Vagina (tissue), 2 donors: ENCODE results near the gene TMEM163. TPM values are rescaled to one million over a fixed set of nuclear protein-coding genes. Genes with fewer than 3 reads are reported as not detected.
A peak's percentile ranks its signal among the peaks of the same experiment; 100 is the strongest.

Experiments used
- DNase-seq, 2 donors: peaks; one replicate each; pipeline ENCODE4 v3.0.0-alpha.2; 2017; ENCODE audit errors: extremely low spot score in 2 of 2
- H3K27ac ChIP-seq: fragments of 200-600 bp; sonication (generic); one replicate; pipeline ENCODE4 v1.5.1; 2019
- H3K27me3 ChIP-seq: fragments of 200-600 bp; sonication (generic); one replicate; pipeline ENCODE4 v1.5.1; 2019
- H3K36me3 ChIP-seq, 2 donors: fragments of 200-600 bp; sonication (generic); one replicate each; pipeline ENCODE4 v1.5.1; 2017 to 2019
- H3K4me1 ChIP-seq: fragments of 200-600 bp; sonication (generic); one replicate; pipeline ENCODE4 v1.5.1; 2019
- H3K4me3 ChIP-seq, 2 donors: fragments of 200-600 bp; sonication (generic); 1 replicate in 1 of 2; 2 replicates in 1 of 2; pipeline ENCODE4 v1.5.1; 2016 to 2019
- H3K9me3 ChIP-seq: fragments of 200-600 bp; sonication (generic); one replicate; pipeline ENCODE4 v1.5.1; 2019
- POLR2A ChIP-seq, 2 donors: fragments of 450-650 bp; IDR thresholded peaks; one replicate each; pipeline ENCODE4 v1.6.1; 2017; ENCODE audit warnings: antibody characterized with exemption in 2 of 2, mild to moderate bottlenecking in 2 of 2, moderate library complexity in 2 of 2
- POLR2AphosphoS5 ChIP-seq, 2 donors: sonication (generic); formaldehyde crosslinking; IDR thresholded peaks; one replicate each; pipeline ENCODE4 v1.9.0; 2017; ENCODE audit warnings: antibody characterized with exemption in 2 of 2, mild to moderate bottlenecking in 2 of 2, low read depth in 1 of 2; ENCODE audit not compliant: insufficient read depth in 1 of 2
- intact Hi-C: fragments of 100-400 bp; cut with DNase I; formaldehyde crosslinking; loops from one replicate; pipeline ENCODE4 v1.15.1; 2023
- total RNA-seq: library from RNA; depleted of rRNA; stranded (reverse); fragments of >200 nt; gene quantifications from one replicate; pipeline ENCODE4 v1.2.3, GENCODE V29; 2016
- TF ChIP-seq, protein P1 (sequence below), 3 experiments: fragments of 450-650 bp in 2 of 3; fragments of 200-600 bp in 1 of 3; sonication (generic) in 1 of 3; IDR thresholded peaks; one replicate each; pipeline ENCODE4 v1.5.1; 2017 to 2019; ENCODE audit warnings: antibody characterized with exemption in 3 of 3, mild to moderate bottlenecking in 2 of 3, moderate library complexity in 2 of 3

TMEM163 gene
- not detected for total RNA-seq

DNA sequence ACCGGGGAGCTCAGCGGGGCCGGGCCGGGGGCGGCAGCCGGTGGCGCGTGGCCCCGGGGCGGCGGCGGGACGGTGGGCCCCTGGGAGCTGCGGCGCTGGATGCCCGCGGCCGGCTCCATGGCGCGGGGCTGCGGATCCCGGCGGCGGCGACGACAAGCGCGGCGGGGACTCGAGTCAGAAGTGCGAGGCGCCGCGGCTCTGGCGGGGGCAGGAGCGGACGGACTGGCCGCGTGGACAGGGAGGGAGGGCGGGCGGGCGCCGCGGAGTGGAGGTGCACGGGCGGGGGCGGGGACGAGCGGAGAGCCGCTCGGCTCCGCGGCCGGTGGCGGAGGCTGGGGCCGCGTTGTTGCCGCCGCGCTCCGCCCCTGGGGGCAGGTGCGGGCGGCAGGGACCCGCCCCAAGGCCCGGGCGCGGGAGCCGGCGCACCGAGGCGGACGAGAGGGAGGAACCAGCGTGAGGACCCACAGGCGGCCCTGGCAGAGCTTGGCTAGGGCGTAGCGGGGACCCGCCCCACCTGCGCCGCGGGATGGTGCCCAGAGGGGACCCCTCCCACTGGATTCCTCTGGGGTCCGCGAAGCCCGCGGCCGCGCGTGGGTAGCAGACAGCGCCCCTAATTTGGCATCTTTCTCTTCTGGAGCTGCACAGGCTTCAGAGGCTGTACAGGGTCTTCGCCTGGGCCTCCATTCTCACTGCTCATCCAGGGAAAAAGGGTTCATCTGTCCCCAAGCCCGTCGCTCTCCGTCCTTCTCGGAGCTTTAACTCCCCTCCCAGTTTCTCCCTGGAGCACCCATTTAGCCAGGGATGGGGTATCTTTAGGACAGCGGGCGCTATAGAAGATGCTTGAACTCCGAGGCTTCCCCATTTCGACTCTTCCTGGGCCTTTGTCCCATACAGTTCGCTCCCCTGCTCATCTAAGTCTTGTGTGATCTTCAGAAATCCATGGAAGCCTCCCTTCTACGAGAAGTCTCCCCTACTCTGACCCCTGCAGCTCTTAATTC lies at the start of gene TMEM163:
TMEM163 (minus strand) TSS at position 184 of the 998 bp plus-strand sequence.
- TF ChIP-seq, protein P1, sequence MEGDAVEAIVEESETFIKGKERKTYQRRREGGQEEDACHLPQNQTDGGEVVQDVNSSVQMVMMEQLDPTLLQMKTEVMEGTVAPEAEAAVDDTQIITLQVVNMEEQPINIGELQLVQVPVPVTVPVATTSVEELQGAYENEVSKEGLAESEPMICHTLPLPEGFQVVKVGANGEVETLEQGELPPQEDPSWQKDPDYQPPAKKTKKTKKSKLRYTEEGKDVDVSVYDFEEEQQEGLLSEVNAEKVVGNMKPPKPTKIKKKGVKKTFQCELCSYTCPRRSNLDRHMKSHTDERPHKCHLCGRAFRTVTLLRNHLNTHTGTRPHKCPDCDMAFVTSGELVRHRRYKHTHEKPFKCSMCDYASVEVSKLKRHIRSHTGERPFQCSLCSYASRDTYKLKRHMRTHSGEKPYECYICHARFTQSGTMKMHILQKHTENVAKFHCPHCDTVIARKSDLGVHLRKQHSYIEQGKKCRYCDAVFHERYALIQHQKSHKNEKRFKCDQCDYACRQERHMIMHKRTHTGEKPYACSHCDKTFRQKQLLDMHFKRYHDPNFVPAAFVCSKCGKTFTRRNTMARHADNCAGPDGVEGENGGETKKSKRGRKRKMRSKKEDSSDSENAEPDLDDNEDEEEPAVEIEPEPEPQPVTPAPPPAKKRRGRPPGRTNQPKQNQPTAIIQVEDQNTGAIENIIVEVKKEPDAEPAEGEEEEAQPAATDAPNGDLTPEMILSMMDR (IDR thresholded peaks at IDR 0.05), result no peak
- TF ChIP-seq POLR2A (IDR thresholded peaks at IDR 0.05), result no peak
- H3K36me3 ChIP-seq, result no peaks in the 10 kb centered on the region
- peak within 1 kb of the TSS; percentile 19 to 48 for H3K4me3 ChIP-seq
- DNase-seq, result no peak
- intact Hi-C loops, result no loop called here
- peaks cover 11% of the 10 kb centered on the region for H3K4me1 ChIP-seq
- H3K27me3 ChIP-seq, result no peaks in the 10 kb centered on the region
- no peaks in the 10 kb centered on the region for H3K9me3 ChIP-seq
- no peak within 1 kb of the TSS for H3K27ac ChIP-seq

DNA sequence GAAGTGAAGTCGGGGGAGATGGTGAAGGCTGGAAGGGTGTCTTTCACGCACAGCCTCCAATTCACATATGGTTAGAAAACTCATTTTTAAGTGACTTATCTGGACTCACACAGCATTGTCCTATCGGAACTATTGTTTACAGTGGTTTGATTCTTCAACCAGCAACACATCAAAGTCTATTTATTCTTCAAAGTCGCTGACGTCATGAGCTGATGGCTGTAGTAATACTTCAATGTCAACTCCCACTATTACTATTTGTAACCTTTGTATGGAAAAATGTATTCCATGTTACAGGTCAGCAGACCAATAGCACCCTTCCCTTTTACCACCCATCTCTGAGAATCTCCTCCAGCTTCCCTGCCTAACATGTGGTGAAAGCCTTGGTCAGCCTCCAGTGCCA lies 47.8 kb upstream of the TMEM163 start:
- Histone ChIP-seq H3K27ac (no peak overlapping the region), H3K27me3 (no peaks in the 10 kb centered on the region), H3K9me3 (no peaks in the 10 kb centered on the region), H3K4me3 (no peak overlapping the region), H3K36me3 (no peaks in the 10 kb centered on the region), H3K4me1 (no peaks in the 10 kb centered on the region)
- TF ChIP-seq POLR2AphosphoS5 (IDR thresholded peaks at IDR 0.05; ENCODE audit: insufficient read depth in 1 of 2, low read depth in 1 of 2) (no peak), POLR2A (IDR thresholded peaks at IDR 0.05) (no peak)
- TF ChIP-seq, protein P1 (IDR thresholded peaks at IDR 0.05), result no peak
- intact Hi-C loops, result no loop called here
- DNase-seq, result no peak

DNA sequence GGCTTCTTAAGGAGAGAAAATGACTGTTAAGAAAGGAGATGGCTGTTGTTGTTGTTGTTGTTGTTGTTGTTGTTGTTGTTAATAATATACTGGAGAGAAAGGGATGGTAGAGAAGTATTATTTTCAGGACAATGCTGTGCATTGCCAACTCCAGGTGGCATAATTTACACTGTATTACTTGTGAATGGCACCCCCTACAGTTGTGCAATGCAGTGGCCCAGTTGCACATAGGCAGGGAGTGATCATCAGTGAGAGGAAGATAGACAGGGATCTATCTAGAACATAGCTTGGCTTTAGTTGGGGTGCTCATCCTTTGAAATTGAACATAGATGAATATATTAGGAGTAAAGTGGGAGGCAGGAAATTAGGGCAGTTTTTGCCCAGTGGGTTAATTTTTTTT lies 47.2 kb upstream of the TMEM163 start:
- intact Hi-C loops, result no loop called here
- Histone ChIP-seq H3K9me3 (no peaks in the 10 kb centered on the region), H3K36me3 (no peaks in the 10 kb centered on the region), H3K27ac (no peak overlapping the region), H3K4me1 (no peaks in the 10 kb centered on the region), H3K4me3 (no peak overlapping the region), H3K27me3 (no peaks in the 10 kb centered on the region)
- TF ChIP-seq POLR2A (IDR thresholded peaks at IDR 0.05) (no peak), POLR2AphosphoS5 (IDR thresholded peaks at IDR 0.05; ENCODE audit: insufficient read depth in 1 of 2, low read depth in 1 of 2) (no peak)
- TF ChIP-seq, protein P1 (IDR thresholded peaks at IDR 0.05), result no peak
- DNase-seq, result no peak

DNA sequence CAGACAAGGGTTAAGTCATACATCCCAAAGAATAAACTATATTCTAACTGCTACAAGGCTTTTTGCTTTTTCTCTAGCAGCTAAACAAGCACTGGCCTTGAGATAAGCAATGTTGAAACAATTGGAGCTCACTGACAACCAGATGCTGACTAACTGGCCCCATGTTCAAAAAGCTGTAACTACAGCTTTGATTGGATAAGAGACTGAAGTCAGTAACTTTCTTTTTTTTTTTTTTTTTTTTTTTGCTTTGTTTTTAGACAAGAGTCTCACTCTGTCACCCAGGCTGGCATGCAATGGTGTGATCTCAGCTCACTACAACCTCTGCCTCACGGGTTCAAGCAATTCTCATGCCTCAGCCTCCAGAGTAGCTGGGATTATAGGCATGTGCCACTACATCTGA lies 45.4 kb upstream of the TMEM163 start:
- Histone ChIP-seq H3K27me3 (no peaks in the 10 kb centered on the region), H3K4me3 (no peak overlapping the region), H3K36me3 (no peaks in the 10 kb centered on the region), H3K4me1 (no peaks in the 10 kb centered on the region), H3K9me3 (no peaks in the 10 kb centered on the region), H3K27ac (no peak overlapping the region)
- intact Hi-C loops, result no loop called here
- DNase-seq, result no peak
- TF ChIP-seq POLR2AphosphoS5 (IDR thresholded peaks at IDR 0.05; ENCODE audit: insufficient read depth in 1 of 2, low read depth in 1 of 2), result no peak
- TF ChIP-seq, protein P1 (IDR thresholded peaks at IDR 0.05), result no peak
- TF ChIP-seq POLR2A (IDR thresholded peaks at IDR 0.05), result no peak

DNA sequence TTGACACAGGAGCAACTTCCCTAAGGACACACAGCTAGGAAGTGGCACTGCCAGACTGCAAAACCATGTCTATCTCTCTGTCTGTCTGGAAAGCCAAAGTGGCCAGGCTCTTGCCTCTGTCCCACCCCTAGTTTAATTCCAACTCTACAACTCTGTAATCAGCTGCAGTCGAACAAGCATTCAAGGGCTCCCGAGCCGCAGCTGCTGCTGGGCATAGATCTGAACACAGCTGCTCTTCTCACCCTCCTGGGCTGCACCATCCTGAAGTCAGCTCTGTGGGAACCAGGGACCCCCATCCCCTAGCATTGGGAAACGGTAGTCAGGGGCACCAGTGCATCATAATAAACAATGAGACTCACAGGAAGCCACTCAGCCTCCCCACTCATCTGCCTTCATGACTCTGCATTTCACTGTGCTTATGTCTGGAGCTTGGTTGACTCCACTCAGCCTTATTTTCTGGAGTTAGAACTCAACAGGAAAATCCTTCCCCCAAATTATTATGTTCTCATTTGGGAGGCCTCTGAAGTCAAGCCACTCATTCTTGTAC lies 44.4 kb upstream of the TMEM163 start:
- no peaks in the 10 kb centered on the region for H3K36me3 ChIP-seq
- no peak for DNase-seq
- H3K4me3 ChIP-seq, result no peak overlapping the region
- no peaks in the 10 kb centered on the region for H3K4me1 ChIP-seq
- no peak overlapping the region for H3K27ac ChIP-seq
- no peaks in the 10 kb centered on the region for H3K27me3 ChIP-seq
- no peaks in the 10 kb centered on the region for H3K9me3 ChIP-seq
- no peak for TF ChIP-seq POLR2A (IDR thresholded peaks at IDR 0.05)
- no peak for TF ChIP-seq POLR2AphosphoS5 (IDR thresholded peaks at IDR 0.05; ENCODE audit: insufficient read depth in 1 of 2, low read depth in 1 of 2)
- intact Hi-C loops, result no loop called here
